ENCODE data around the gene COX19. TPM values are rescaled to one million over a fixed set of nuclear protein-coding genes. Genes with fewer than 3 reads are reported as not detected.

Gene COX19
- total RNA-seq, 1 experiment from 2014 or later, result 12.3 TPM

GRCh38 chr7:968205-969105, 6.9 kb downstream of the COX19 start:
- H2BK12ac ChIP-seq (ENCODE audit: insufficient read length, low read depth, low read length), result no peak overlapping the region
- H3K36me3 Mint-ChIP-seq (ENCODE audit: insufficient read depth in 1 of 3, low read depth in 3 of 3), result peaks cover 5 to 52% (median 51%) of the 10 kb centered on the region in 3 experiments
- no peak overlapping the region for H3K56ac ChIP-seq (ENCODE audit: insufficient read length, low read depth, low read length)
- no peak for TF ChIP-seq CTCF (conservative IDR thresholded peaks at IDR 0.05)
- peaks cover 10 to 16% of the 10 kb centered on the region in 2 experiments for H3K4me1 Mint-ChIP-seq
- H2BK15ac ChIP-seq (ENCODE audit: low read depth, low read length), result no peak overlapping the region
- no peaks in the 10 kb centered on the region for H3K4me1 ChIP-seq (ENCODE audit: insufficient read depth, low read length)
- no peak overlapping the region for H2AFZ ChIP-seq (ENCODE audit: low read length)
- H3K79me2 ChIP-seq (ENCODE audit: insufficient read depth, low read length), result no peaks in the 10 kb centered on the region
- no peak overlapping the region for H3K9ac ChIP-seq (ENCODE audit: extremely low read depth, insufficient read length, low read length)
- no peak overlapping the region for H3K18ac ChIP-seq (ENCODE audit: insufficient read length, low read depth, low read length)
- no peaks in the 10 kb centered on the region for H3K23me2 ChIP-seq (ENCODE audit: insufficient read length, low read depth, low read length, poor library complexity, severe bottlenecking)
- H3K23ac ChIP-seq (ENCODE audit: insufficient read length, low read depth, low read length), result no peak overlapping the region
- H3K27me3 ChIP-seq (ENCODE audit: insufficient read depth, low read length), result no peaks in the 10 kb centered on the region
- no peak overlapping the region for H2AK5ac ChIP-seq (ENCODE audit: insufficient read length, low read length)
- H3K4ac ChIP-seq (ENCODE audit: low read depth, low read length), result no peak overlapping the region
- peak overlapping the region in 1 of 3 experiments; percentile 33; a peak in 1 of 7 replicates for H3K27ac Mint-ChIP-seq
- no peak overlapping the region for H3K4me2 ChIP-seq (ENCODE audit: insufficient read depth, insufficient read length, low read length)
- no peak overlapping the region for H3K27ac ChIP-seq (ENCODE audit: insufficient read length, low read depth, low read length)
- no peaks in the 10 kb centered on the region for H3K9me3 ChIP-seq (ENCODE audit: control insufficient read depth, low read depth, low read length)
- H4K20me1 ChIP-seq (ENCODE audit: control insufficient read depth, insufficient read depth, insufficient read length), result no peaks in the 10 kb centered on the region
- peaks cover 2% of the 10 kb centered on the region; the same call in 1 of the 2 replicates for H3K27me3 Mint-ChIP-seq (ENCODE audit: low read depth)
- H4K91ac ChIP-seq (ENCODE audit: insufficient read length, low read depth, low read length), result no peak overlapping the region
- H3K4me3 Mint-ChIP-seq, result no peak overlapping the region
- no peak overlapping the region for H4K8ac ChIP-seq (replicated peaks; ENCODE audit: insufficient read length, low read depth, low read length)
- no peak for DNase-seq
- WGBS (ENCODE audit: extremely low coverage, insufficient read length, low lambda C conversion rate), result no CpG with 5 or more reads among the region's 24 CpGs
- H3T11ph ChIP-seq (ENCODE audit: low read length), result no peak overlapping the region
- no peak overlapping the region for H2BK5ac ChIP-seq (ENCODE audit: insufficient read length, low read length)
- H2BK120ac ChIP-seq (ENCODE audit: low read depth, low read length, poor library complexity, severe bottlenecking), result no peak overlapping the region
- H3K79me1 ChIP-seq (ENCODE audit: insufficient read depth, low read depth, low read length, poor library complexity, severe bottlenecking), result no peaks in the 10 kb centered on the region
- no peak overlapping the region for H2BK20ac ChIP-seq (ENCODE audit: low read depth, low read length, poor library complexity, severe bottlenecking)
- H3K9me3 Mint-ChIP-seq, result peaks cover 0 to 3% of the 10 kb centered on the region in 2 experiments; a peak in 1 of 5 replicates
- H3K14ac ChIP-seq (ENCODE audit: insufficient read depth, low read length), result no peak overlapping the region
- no peak overlapping the region for H4K5ac ChIP-seq (ENCODE audit: insufficient read length, low read depth, low read length)

All from H9 (cell line).